GM12875 (cell line): ENCODE data around the gene TTPAL.
"Not testable (repeated sequence)": the region's sequence is repeated elsewhere in the genome, so short reads cannot be mapped to it uniquely, and the experiment has no call there.

Experiments
- H3K4me3 ChIP-seq: one replicate; pipeline ENCODE4 v1.5.1; 2011; ENCODE audit warnings: low read depth, low read length, control low read depth
- TF ChIP-seq, protein P1 (sequence below): IDR thresholded peaks from 2 replicates; pipeline ENCODE4 v1.5.1; 2011; ENCODE audit warnings: low read depth, mild to moderate bottlenecking, control low read depth, inconsistent platforms, low read length, moderate library complexity, borderline replicate concordance; ENCODE audit not compliant: insufficient read depth

TTPAL gene

GRCh38 chr20:44471481-44471882 is 4.2 kb upstream of the TTPAL start:
- TF ChIP-seq, protein P1, sequence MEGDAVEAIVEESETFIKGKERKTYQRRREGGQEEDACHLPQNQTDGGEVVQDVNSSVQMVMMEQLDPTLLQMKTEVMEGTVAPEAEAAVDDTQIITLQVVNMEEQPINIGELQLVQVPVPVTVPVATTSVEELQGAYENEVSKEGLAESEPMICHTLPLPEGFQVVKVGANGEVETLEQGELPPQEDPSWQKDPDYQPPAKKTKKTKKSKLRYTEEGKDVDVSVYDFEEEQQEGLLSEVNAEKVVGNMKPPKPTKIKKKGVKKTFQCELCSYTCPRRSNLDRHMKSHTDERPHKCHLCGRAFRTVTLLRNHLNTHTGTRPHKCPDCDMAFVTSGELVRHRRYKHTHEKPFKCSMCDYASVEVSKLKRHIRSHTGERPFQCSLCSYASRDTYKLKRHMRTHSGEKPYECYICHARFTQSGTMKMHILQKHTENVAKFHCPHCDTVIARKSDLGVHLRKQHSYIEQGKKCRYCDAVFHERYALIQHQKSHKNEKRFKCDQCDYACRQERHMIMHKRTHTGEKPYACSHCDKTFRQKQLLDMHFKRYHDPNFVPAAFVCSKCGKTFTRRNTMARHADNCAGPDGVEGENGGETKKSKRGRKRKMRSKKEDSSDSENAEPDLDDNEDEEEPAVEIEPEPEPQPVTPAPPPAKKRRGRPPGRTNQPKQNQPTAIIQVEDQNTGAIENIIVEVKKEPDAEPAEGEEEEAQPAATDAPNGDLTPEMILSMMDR, result no peak
- H3K4me3 ChIP-seq, result no peak overlapping the region

- not testable (repeated sequence) for H3K4me3 ChIP-seq
Observed at GRCh38 chr20:44472283-44472682, 3.4 kb upstream of the TTPAL start.

DNA sequence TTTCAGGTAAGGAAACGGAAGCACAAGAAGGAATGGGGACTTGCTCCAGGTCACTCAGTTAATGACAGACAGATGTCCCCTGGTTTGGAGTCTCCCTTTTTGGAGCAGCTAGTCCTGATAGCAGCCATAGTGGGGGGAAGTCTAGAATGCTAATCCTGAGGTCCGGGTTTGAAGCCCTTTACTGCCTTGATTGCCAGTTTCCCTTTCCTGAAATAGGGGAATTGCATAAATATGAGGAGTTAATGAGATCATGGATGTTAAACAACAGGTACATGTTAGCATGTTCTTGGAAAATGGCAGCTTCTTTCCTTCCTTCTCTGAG is 341 bp upstream of the TTPAL start:
- H3K4me3 ChIP-seq, result peak overlapping the region; percentile 79
- TF ChIP-seq, protein P1, result no peak

- TF ChIP-seq, protein P1, result no peak
- H3K4me3 ChIP-seq, result no peak overlapping the region
Observed at GRCh38 chr20:44477151-44477550, 1.5 kb downstream of the TTPAL start.

DNA sequence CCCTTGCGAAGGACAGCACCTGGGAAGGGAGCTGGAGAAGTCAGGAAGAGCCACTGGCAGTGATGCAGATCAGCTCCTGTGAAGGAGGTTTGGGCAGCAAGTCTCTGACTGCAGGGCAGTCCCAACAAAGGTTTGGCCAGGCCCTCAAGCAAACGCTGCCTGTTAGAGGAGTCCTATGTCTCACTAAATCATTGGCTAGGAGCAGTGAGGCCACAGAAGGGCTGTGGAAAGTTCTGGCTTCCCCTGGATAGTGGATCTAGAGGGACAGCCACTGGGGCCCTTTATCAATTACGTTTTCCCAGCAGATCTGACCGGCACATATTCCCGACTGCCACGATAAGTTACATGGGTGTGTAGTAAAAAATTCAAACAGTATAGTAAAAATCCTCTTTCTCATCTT is 2.5 kb downstream of the TTPAL start:
- TF ChIP-seq, protein P1, result no peak
- no peak overlapping the region for H3K4me3 ChIP-seq

DNA sequence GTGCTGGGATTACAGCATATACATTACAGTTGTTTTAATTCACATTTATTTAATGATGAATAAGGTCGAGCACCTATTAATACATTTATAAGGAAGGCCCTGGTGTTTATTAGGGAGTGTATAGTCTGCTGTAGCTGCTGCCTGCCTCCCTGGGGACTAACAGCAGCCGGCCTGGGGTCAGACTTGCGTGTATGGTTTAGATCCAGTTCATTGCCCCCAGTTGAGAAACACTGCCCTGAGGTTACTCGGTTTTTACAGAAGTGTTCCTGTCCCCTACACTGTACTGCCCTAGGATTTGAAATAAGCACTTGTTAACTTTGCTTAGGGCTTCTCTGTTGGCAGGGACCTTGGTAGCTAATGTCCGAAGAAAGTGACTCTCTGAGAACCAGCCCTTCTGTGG is 4.0 kb downstream of the TTPAL start:
- no peak overlapping the region for H3K4me3 ChIP-seq
- TF ChIP-seq, protein P1, result no peak

DNA sequence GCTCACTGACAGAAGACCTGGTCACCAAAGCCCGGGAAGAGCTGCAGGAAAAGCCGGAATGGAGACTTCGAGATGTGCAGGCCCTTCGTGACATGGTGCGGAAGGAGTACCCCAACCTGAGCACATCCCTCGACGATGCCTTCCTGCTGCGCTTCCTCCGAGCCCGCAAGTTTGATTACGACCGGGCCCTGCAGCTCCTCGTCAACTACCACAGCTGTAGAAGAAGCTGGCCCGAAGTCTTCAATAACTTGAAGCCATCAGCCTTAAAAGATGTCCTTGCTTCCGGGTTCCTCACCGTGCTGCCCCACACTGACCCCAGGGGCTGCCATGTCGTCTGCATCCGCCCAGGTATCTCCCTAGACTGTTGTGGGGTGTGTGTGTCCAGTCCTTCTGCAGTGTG is 4.4 kb downstream of the TTPAL start:
- no peak overlapping the region for H3K4me3 ChIP-seq
- TF ChIP-seq, protein P1, result no peak

DNA sequence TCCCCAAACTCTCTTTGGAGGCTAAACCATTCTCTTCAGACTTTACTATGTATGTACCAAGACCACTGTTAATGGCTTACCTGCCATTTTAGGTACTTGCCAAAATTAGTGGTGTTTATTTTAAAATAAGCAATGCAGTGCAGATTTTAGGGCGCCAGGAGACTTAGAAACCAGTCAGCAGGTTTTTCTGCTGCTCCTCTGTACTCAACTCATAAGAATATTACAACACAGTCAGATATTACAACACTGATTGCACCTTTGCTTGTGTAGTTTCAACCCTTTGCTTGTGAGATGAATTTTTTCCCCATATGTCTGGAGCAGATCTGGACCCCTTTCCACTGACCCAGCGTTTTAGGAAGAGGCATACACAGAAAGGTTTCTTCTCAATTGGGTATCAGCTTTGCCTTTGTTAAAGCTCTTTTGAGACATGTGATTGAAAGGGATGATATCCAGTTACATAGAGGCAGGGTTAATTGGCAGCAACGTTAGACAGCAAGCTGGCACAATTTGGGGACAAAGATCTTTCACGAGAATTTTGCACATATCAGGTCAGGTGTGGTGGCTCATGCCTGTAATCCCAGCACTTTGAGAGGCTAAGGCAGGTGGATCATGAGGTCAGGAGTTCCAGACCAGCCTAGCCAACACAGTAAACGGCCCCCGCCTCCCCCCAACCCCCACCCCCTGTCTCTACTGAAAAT is 6.2 kb downstream of the TTPAL start:
- no peak overlapping the region for H3K4me3 ChIP-seq
- TF ChIP-seq, protein P1, result no peak
